HEK293T (cell line): Measurements from ENCODE around the gene TGM6.

ENCODE experiments used
- ARNT ChIP-seq: fragments of 450-650 bp; IDR thresholded peaks from 2 replicates; pipeline ENCODE4 v1.6.1; 2017; ENCODE audit warnings: mild to moderate bottlenecking
- BHLHE40 ChIP-seq: fragments of 450-650 bp; IDR thresholded peaks from 2 replicates; pipeline ENCODE4 v1.6.1; 2016; ENCODE audit warnings: mild to moderate bottlenecking, moderate library complexity, borderline replicate concordance
- CTBP1 ChIP-seq: fragments of 450-650 bp; IDR thresholded peaks from 2 replicates; pipeline ENCODE4 v1.6.1; 2016; ENCODE audit warnings: borderline replicate concordance
- ELF4 ChIP-seq: fragments of 450-650 bp; IDR thresholded peaks from 2 replicates; pipeline ENCODE4 v1.6.1; 2017; ENCODE audit warnings: antibody characterized with exemption
- FOXA1 ChIP-seq: fragments of 450-650 bp; IDR thresholded peaks from 2 replicates; pipeline ENCODE4 v1.6.1; 2016; ENCODE audit warnings: mild to moderate bottlenecking
- FOXM1 ChIP-seq: fragments of 450-650 bp; IDR thresholded peaks from 2 replicates; pipeline ENCODE4 v1.6.1; 2017; ENCODE audit warnings: mild to moderate bottlenecking, borderline replicate concordance
- HDGF ChIP-seq: fragments of 450-650 bp; IDR thresholded peaks from 2 replicates; pipeline ENCODE4 v1.6.1; 2017; ENCODE audit warnings: antibody characterized with exemption, borderline replicate concordance
- L3MBTL2 ChIP-seq: fragments of 450-650 bp; conservative IDR thresholded peaks from 2 replicates; pipeline ENCODE4 v1.6.1; 2016; ENCODE audit warnings: mild to moderate bottlenecking
- NFRKB ChIP-seq: fragments of 450-650 bp; IDR thresholded peaks from 2 replicates; pipeline ENCODE4 v1.6.1; 2016; ENCODE audit warnings: mild to moderate bottlenecking, moderate library complexity
- PKNOX1 ChIP-seq: fragments of 450-650 bp; IDR thresholded peaks from 2 replicates; pipeline ENCODE4 v1.6.1; 2016
- SP1 ChIP-seq: fragments of 450-650 bp; IDR thresholded peaks from 2 replicates; pipeline ENCODE4 v1.6.1; 2017
- SUZ12 ChIP-seq: fragments of 450-650 bp; IDR thresholded peaks from 2 replicates; pipeline ENCODE4 v1.6.1; 2016; ENCODE audit warnings: mild to moderate bottlenecking
- TARDBP ChIP-seq: fragments of 450-650 bp; IDR thresholded peaks from 2 replicates; pipeline ENCODE4 v1.6.1; 2016

GRCh38 chr20:2430538-2430937, 49.8 kb downstream of the TGM6 start:
- TF ChIP-seq L3MBTL2 (no peak), FOXA1 (no peak), SP1 (no peak), SUZ12 (no peak), TARDBP (no peak), HDGF (no peak), CTBP1 (no peak), ELF4 (no peak), PKNOX1 (no peak), ARNT (no peak), NFRKB (no peak), FOXM1 (no peak), BHLHE40 (no peak)
